ENCODE measurements around the gene MYO16. TPM values are rescaled to one million over a fixed set of nuclear protein-coding genes. Genes with fewer than 3 reads are reported as not detected.

MYO16 gene
- total RNA-seq, 1 experiment from 2014 or later, result 0.05 TPM

DNA sequence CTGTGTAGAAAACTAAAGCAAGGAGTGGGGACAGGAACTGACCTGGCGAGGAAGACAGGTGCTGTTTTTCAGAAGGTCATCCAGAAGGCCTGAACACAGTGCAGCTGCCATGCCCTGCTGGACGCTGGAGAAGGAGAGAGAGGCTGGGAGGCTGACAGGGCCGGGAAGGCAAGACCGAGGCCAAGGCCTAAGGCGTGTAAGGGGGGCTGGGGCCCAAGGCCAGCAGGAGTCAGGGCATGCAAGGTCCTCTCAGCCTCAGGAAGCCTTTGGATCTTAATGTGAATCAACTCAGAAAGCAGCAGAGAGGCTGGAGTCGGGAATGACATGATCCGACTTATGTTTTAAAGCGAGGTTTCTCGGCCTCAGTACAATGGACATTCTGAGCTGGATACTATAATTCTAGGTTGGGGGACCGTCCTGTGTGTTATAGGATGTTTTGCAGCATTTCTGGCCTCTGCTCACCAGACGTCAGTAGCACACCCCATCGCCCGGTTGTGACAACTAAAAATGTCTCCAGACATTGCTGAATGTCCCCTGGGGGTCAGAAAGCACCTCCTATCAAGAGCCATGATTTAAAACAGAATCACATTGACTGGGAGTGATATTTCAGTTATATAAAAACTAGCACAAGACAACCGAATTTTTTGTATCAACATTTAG is 530.4 kb downstream of the MYO16 start:
- Histone ChIP-seq H3K9me3 (replicated peaks) (no peaks in the 10 kb centered on the region), H3K4me3 (no peak overlapping the region), H3K36me3 (no peaks in the 10 kb centered on the region), H3K27me3 (replicated peaks) (no peaks in the 10 kb centered on the region), H3K27ac (no peak overlapping the region), H3K4me1 (replicated peaks) (peaks cover 41% of the 10 kb centered on the region)
- DNase-seq (ENCODE audit: low read depth in 1 of 2, low spot score in 2 of 2), result peak in 1 of 2 experiments; percentile 75

DNA sequence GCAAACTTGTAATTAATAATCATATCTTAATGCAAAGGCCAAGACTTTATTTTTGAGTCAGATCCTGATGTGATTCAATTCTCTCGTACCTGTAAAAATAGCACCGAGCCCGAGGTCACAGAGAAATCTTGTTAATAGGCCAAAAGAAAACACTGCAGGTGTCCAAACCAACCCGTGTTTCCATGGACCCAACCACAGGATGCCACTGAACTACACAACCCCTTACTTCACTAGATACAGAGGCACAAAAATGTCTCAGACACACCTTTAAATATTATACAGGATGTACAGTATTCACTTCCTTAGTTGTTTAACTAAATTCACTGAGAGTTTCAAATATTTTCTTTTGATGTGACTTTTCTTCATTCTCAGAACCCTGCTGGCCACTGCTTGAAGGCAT is 530.9 kb downstream of the MYO16 start:
- H3K4me1 ChIP-seq (replicated peaks), result peaks cover 36% of the 10 kb centered on the region
- H3K27me3 ChIP-seq (replicated peaks), result no peaks in the 10 kb centered on the region
- no peak overlapping the region for H3K4me3 ChIP-seq
- H3K36me3 ChIP-seq, result no peaks in the 10 kb centered on the region
- peak in 1 of 2 experiments; percentile 62 for DNase-seq (ENCODE audit: low read depth in 1 of 2, low spot score in 2 of 2)
- no peak overlapping the region for H3K27ac ChIP-seq
- H3K9me3 ChIP-seq (replicated peaks), result no peaks in the 10 kb centered on the region

- Histone ChIP-seq H3K27ac (no peak overlapping the region), H3K9me3 (replicated peaks) (no peaks in the 10 kb centered on the region), H3K36me3 (no peaks in the 10 kb centered on the region), H3K4me1 (replicated peaks) (peaks cover 28% of the 10 kb centered on the region), H3K4me3 (no peak overlapping the region), H3K27me3 (replicated peaks) (no peaks in the 10 kb centered on the region)
- peak in 1 of 2 experiments; percentile 68 for DNase-seq (ENCODE audit: low read depth in 1 of 2, low spot score in 2 of 2)
These were observed 531.7 kb downstream of the MYO16 start for GRCh38 chr13:109160887-109161669.

GRCh38 chr13:109162248-109163036 is 533.0 kb downstream of the MYO16 start:
- H3K27ac ChIP-seq, result no peak overlapping the region
- H3K4me1 ChIP-seq (replicated peaks), result peaks cover 15% of the 10 kb centered on the region
- peak in 1 of 2 experiments; percentile 61 for DNase-seq (ENCODE audit: low read depth in 1 of 2, low spot score in 2 of 2)
- no peaks in the 10 kb centered on the region for H3K27me3 ChIP-seq (replicated peaks)
- H3K4me3 ChIP-seq, result no peak overlapping the region
- H3K9me3 ChIP-seq (replicated peaks), result no peaks in the 10 kb centered on the region
- H3K36me3 ChIP-seq, result no peaks in the 10 kb centered on the region

- H3K4me1 ChIP-seq (replicated peaks), result peaks cover 11% of the 10 kb centered on the region
- peak; percentile 66 to 80 for DNase-seq (ENCODE audit: low read depth in 1 of 2, low spot score in 2 of 2)
- no peaks in the 10 kb centered on the region for H3K9me3 ChIP-seq (replicated peaks)
- no peak overlapping the region for H3K4me3 ChIP-seq
- no peak overlapping the region for H3K27ac ChIP-seq
- H3K36me3 ChIP-seq, result no peaks in the 10 kb centered on the region
- H3K27me3 ChIP-seq (replicated peaks), result no peaks in the 10 kb centered on the region
These were observed 533.6 kb downstream of the MYO16 start for GRCh38 chr13:109163037-109163379.

- Histone ChIP-seq H3K9me3 (replicated peaks) (no peaks in the 10 kb centered on the region), H3K4me3 (no peak overlapping the region), H3K4me1 (replicated peaks) (peaks cover 7% of the 10 kb centered on the region), H3K27ac (no peak overlapping the region), H3K27me3 (replicated peaks) (no peaks in the 10 kb centered on the region; the same call in 1 of the 2 replicates), H3K36me3 (no peaks in the 10 kb centered on the region)
- DNase-seq (ENCODE audit: low read depth in 1 of 2, low spot score in 2 of 2), result peak in 1 of 2 experiments; percentile 61
These were observed 536.0 kb downstream of the MYO16 start for GRCh38 chr13:109165417-109165904.

DNA sequence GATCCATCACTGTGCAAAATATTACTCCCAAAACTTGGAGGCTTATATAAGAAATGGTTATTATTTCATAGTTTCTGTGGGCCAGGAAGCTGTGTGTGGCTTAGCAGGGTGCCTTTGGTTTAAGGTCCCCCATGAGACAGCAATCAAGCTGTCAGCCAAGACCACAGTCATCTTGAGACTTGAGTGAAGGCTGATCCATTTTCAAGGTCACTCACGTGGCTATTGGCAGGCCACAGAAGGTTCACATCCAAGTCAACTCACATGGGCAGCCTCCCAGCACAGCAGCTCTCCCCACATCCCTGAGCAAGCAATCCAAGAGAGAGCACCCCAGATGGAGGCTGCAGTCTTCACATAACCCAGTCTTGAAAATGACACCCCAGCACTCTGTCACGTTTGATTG is 537.4 kb downstream of the MYO16 start:
- Histone ChIP-seq H3K4me1 (replicated peaks) (peaks cover 7% of the 10 kb centered on the region), H3K4me3 (no peak overlapping the region), H3K9me3 (replicated peaks) (no peaks in the 10 kb centered on the region), H3K27ac (no peak overlapping the region), H3K27me3 (replicated peaks) (no peaks in the 10 kb centered on the region; the same call in 1 of the 2 replicates), H3K36me3 (no peaks in the 10 kb centered on the region)
- peak in 1 of 2 experiments; percentile 62 for DNase-seq (ENCODE audit: low read depth in 1 of 2, low spot score in 2 of 2)

DNA sequence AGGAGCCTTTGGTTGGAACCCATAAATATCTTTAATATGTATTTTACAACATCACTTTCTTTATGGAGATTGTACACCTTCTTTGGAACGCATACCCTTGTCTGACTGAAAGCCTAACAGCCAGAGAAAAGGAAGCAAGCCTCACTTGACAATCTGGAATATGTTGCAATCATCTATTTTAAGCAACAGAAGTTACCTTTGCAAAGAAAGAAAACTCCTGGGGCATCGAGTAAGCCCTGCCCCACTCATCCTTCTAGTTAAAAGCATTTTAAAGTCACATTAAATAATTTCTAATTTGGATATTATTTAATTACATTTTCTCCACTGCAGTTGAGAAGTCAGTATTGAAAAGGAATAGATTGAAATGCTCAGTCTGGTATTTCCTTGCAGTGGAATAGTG is 542.7 kb downstream of the MYO16 start:
- H3K4me1 ChIP-seq (replicated peaks), result no peaks in the 10 kb centered on the region
- H3K4me3 ChIP-seq, result no peak overlapping the region
- no peaks in the 10 kb centered on the region for H3K36me3 ChIP-seq
- no peak for DNase-seq (ENCODE audit: low read depth in 1 of 2, low spot score in 2 of 2)
- H3K9me3 ChIP-seq (replicated peaks), result no peaks in the 10 kb centered on the region
- no peak overlapping the region for H3K27ac ChIP-seq
- no peaks in the 10 kb centered on the region; the same call in 1 of the 2 replicates for H3K27me3 ChIP-seq (replicated peaks)

DNA sequence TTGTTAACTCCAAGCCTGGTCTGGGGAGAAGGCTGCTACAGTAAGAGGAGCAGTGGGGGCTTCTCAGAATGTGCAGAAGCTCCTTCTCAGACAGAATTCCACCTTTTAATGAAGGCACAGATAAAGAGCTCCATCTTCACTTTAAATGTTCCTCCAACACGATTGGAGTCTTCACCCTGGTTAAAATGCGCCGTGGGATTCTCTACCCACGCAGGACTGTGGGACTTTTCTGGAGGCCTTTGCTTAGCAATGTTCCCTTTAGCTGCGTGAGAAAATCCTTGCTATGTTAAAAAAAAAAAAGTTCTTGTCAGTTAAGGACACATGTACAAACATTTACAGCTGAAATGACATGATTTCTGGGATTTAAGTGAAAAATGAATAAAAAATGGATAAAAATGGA is 546.3 kb downstream of the MYO16 start:
- no peak overlapping the region for H3K4me3 ChIP-seq
- DNase-seq (ENCODE audit: low read depth in 1 of 2, low spot score in 2 of 2), result no peak
- no peaks in the 10 kb centered on the region for H3K36me3 ChIP-seq
- H3K27me3 ChIP-seq (replicated peaks), result no peaks in the 10 kb centered on the region
- peaks cover 3% of the 10 kb centered on the region for H3K4me1 ChIP-seq (replicated peaks)
- no peaks in the 10 kb centered on the region for H3K9me3 ChIP-seq (replicated peaks)
- H3K27ac ChIP-seq, result no peak overlapping the region

- Histone ChIP-seq H3K4me1 (replicated peaks) (peaks cover 16% of the 10 kb centered on the region), H3K36me3 (no peaks in the 10 kb centered on the region), H3K9me3 (replicated peaks) (no peaks in the 10 kb centered on the region), H3K27ac (peak overlapping the region; percentile 73), H3K4me3 (no peak overlapping the region), H3K27me3 (replicated peaks) (no peaks in the 10 kb centered on the region)
- DNase-seq (ENCODE audit: low read depth in 1 of 2, low spot score in 2 of 2), result peak; percentile 94 to 100
These were observed 551.6 kb downstream of the MYO16 start for GRCh38 chr13:109180905-109181425.

GRCh38 chr13:109182777-109183465 is 553.5 kb downstream of the MYO16 start:
- no peak overlapping the region for H3K4me3 ChIP-seq
- no peaks in the 10 kb centered on the region for H3K27me3 ChIP-seq (replicated peaks)
- peaks cover 16% of the 10 kb centered on the region for H3K4me1 ChIP-seq (replicated peaks)
- no peaks in the 10 kb centered on the region for H3K9me3 ChIP-seq (replicated peaks)
- no peak for DNase-seq (ENCODE audit: low read depth in 1 of 2, low spot score in 2 of 2)
- H3K27ac ChIP-seq, result no peak overlapping the region
- H3K36me3 ChIP-seq, result no peaks in the 10 kb centered on the region

- H3K9me3 ChIP-seq (replicated peaks), result no peaks in the 10 kb centered on the region
- H3K4me1 ChIP-seq (replicated peaks), result peaks cover 2% of the 10 kb centered on the region
- H3K4me3 ChIP-seq, result no peak overlapping the region
- no peaks in the 10 kb centered on the region for H3K36me3 ChIP-seq
- DNase-seq (ENCODE audit: low read depth in 1 of 2, low spot score in 2 of 2), result no peak
- no peak overlapping the region for H3K27ac ChIP-seq
- no peaks in the 10 kb centered on the region for H3K27me3 ChIP-seq (replicated peaks)
These were observed 562.0 kb downstream of the MYO16 start for GRCh38 chr13:109191413-109191812.

GRCh38 chr13:109192306-109192705 is 562.9 kb downstream of the MYO16 start:
- Histone ChIP-seq H3K4me3 (no peak overlapping the region), H3K27ac (no peak overlapping the region), H3K27me3 (replicated peaks) (no peaks in the 10 kb centered on the region), H3K9me3 (replicated peaks) (no peaks in the 10 kb centered on the region), H3K4me1 (replicated peaks) (peaks cover 9% of the 10 kb centered on the region), H3K36me3 (no peaks in the 10 kb centered on the region)
- no peak for DNase-seq (ENCODE audit: low read depth in 1 of 2, low spot score in 2 of 2)

Measured in SJSA1 (cell line).